Cardiac fibroblast (primary cell): ENCODE results near the gene RARRES2.

Source experiments
- DNase-seq, 2 donors: peaks; one replicate each; pipeline versions ENCODE4 v3.0.0 to v3.0.0-alpha.2; 2010; ENCODE audit warnings: low read depth in 2 of 2
- H3K4me3 ChIP-seq, 2 donors: replicated peaks in 1 of 2; 1 replicate in 1 of 2; 2 replicates in 1 of 2; pipeline ENCODE4 v1.5.1; 2011; ENCODE audit warnings: low read depth in 2 of 2, low read length in 2 of 2, mild to moderate bottlenecking in 2 of 2, moderate library complexity in 1 of 2
- CTCF ChIP-seq: IDR thresholded peaks from one replicate; pipeline ENCODE4 v1.5.1; 2011; ENCODE audit warnings: low read depth, mild to moderate bottlenecking, low read length, inconsistent platforms

RARRES2 gene

GRCh38 chr7:150376560-150376959 is 35.1 kb upstream of the RARRES2 start:
- no peak for DNase-seq
- H3K4me3 ChIP-seq: no peak overlapping the region
- TF ChIP-seq CTCF: no peak

- DNase-seq: no peak
- TF ChIP-seq CTCF: no peak
- H3K4me3 ChIP-seq: no peak overlapping the region
Measured at GRCh38 chr7:150375662-150376521, 34.5 kb upstream of the RARRES2 start.

GRCh38 chr7:150374472-150374871 is 33.0 kb upstream of the RARRES2 start:
- no peak overlapping the region for H3K4me3 ChIP-seq
- no peak for TF ChIP-seq CTCF
- DNase-seq: no peak

- no peak for DNase-seq
- no peak for TF ChIP-seq CTCF
- no peak overlapping the region for H3K4me3 ChIP-seq
Measured at GRCh38 chr7:150374026-150374425, 32.6 kb upstream of the RARRES2 start.

GRCh38 chr7:150373049-150373801 is 31.8 kb upstream of the RARRES2 start:
- TF ChIP-seq CTCF: no peak
- H3K4me3 ChIP-seq: no peak overlapping the region
- no peak for DNase-seq

- H3K4me3 ChIP-seq: no peak overlapping the region
- no peak for DNase-seq
- no peak for TF ChIP-seq CTCF
Measured at GRCh38 chr7:150372271-150373048, 31.0 kb upstream of the RARRES2 start.
